ENCODE data around the gene KCNC2. TPM values are rescaled to one million over a fixed set of nuclear protein-coding genes. Genes with fewer than 3 reads are reported as not detected.

The KCNC2 gene
- under 0.01 TPM in 1 of 2 replicates, not detected in the other for total RNA-seq (ENCODE audit: low replicate concordance)

GRCh38 chr12:75209812-75210138, at the start of gene KCNC2:
TSS of gene KCNC2 (minus strand) at chr12:75209839.

Other genes starting within 250 kb of the KCNC2 start
- gene CAPS2, start 120.5 kb upstream of the KCNC2 start, total RNA-seq (ENCODE audit: low replicate concordance) = 5.0 and 5.9 TPM in 2 replicates
- gene GLIPR1L1, start 124.8 kb upstream of the KCNC2 start, total RNA-seq (ENCODE audit: low replicate concordance) = not detected in 2 replicates
- 0.23 and 0.38 TPM in 2 replicates for gene GLIPR1L2, start 181.2 kb upstream of the KCNC2 start, total RNA-seq (ENCODE audit: low replicate concordance)

All from smooth muscle cell of the coronary artery (primary cell).